Lower lobe of right lung (tissue), 2 donors: Measurements from ENCODE around the gene HDAC6. TPM values are rescaled to one million over a fixed set of nuclear protein-coding genes. Genes with fewer than 3 reads are reported as not detected.

Experiments
- ATAC-seq, 2 donors: fragments of 200-7000 bp; cut with Tn5 transposase; one replicate each; pipeline ENCODE4 v1.9.1; 2020 to 2022; ENCODE audit warnings: mild to moderate bottlenecking in 2 of 2, moderate library complexity in 2 of 2
- DNase-seq: peaks from one replicate; pipeline ENCODE4 v3.0.0-alpha.2; 2020
- H3K27ac ChIP-seq: fragments of 200-600 bp; one replicate; pipeline ENCODE4 v1.8.0; 2022
- H3K27me3 ChIP-seq: fragments of 200-600 bp; one replicate; pipeline ENCODE4 v1.8.0; 2022; ENCODE audit warnings: low read depth
- H3K36me3 ChIP-seq: fragments of 200-600 bp; one replicate; pipeline ENCODE4 v1.8.0; 2022; ENCODE audit warnings: mild to moderate bottlenecking
- H3K4me1 ChIP-seq: fragments of 200-600 bp; one replicate; pipeline ENCODE4 v1.8.0; 2022
- H3K4me3 ChIP-seq: fragments of 200-600 bp; one replicate; pipeline ENCODE4 v1.8.0; 2022; ENCODE audit warnings: mild to moderate bottlenecking
- H3K9me3 ChIP-seq: fragments of 200-600 bp; one replicate; pipeline ENCODE4 v1.8.0; 2022
- intact Hi-C: fragments of 100-400 bp; cut with DNase I; formaldehyde crosslinking; loops from one replicate; pipeline ENCODE4 v1.11.0; 2022
- total RNA-seq: library from RNA; stranded (reverse); fragmentation: NEBNext Ultra II Directional; extraction: Animal tissue kit (Norgen Biotek cat#: 25700); gene quantifications from one replicate; pipeline ENCODE4 v1.2.1, GENCODE V29; 2021
- TF ChIP-seq, protein P1 (sequence below): fragments of 200-600 bp; IDR thresholded peaks from one replicate; pipeline ENCODE4 v1.8.0; 2022; ENCODE audit warnings: antibody characterized with exemption, mild to moderate bottlenecking
- donor health status: DM: no; HTN: yes; CAD: no; lungs with severe emphysema.

HDAC6 gene
- total RNA-seq, 1 donor from 2014 or later, result 96.1 TPM

DNA sequence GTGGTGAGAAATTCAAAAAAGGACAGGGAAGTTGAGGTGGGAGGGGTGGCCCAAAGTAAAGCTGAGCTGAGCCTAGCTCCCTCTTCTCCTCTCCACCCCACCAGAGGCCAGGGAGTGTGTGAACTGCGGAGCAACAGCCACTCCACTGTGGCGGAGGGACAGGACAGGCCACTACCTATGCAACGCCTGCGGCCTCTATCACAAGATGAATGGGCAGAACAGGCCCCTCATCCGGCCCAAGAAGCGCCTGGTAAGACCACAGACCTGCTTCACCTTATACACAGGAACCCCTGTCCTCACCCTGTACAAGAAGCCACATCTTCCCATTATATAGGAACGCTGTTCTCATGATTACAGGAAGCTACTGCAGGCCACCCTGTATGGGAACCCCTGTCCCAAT lies 9.6 kb upstream of the HDAC6 start:
- ATAC-seq, result no peak
- intact Hi-C loops, result no loop called here
- TF ChIP-seq, protein P1, sequence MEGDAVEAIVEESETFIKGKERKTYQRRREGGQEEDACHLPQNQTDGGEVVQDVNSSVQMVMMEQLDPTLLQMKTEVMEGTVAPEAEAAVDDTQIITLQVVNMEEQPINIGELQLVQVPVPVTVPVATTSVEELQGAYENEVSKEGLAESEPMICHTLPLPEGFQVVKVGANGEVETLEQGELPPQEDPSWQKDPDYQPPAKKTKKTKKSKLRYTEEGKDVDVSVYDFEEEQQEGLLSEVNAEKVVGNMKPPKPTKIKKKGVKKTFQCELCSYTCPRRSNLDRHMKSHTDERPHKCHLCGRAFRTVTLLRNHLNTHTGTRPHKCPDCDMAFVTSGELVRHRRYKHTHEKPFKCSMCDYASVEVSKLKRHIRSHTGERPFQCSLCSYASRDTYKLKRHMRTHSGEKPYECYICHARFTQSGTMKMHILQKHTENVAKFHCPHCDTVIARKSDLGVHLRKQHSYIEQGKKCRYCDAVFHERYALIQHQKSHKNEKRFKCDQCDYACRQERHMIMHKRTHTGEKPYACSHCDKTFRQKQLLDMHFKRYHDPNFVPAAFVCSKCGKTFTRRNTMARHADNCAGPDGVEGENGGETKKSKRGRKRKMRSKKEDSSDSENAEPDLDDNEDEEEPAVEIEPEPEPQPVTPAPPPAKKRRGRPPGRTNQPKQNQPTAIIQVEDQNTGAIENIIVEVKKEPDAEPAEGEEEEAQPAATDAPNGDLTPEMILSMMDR, result no peak

DNA sequence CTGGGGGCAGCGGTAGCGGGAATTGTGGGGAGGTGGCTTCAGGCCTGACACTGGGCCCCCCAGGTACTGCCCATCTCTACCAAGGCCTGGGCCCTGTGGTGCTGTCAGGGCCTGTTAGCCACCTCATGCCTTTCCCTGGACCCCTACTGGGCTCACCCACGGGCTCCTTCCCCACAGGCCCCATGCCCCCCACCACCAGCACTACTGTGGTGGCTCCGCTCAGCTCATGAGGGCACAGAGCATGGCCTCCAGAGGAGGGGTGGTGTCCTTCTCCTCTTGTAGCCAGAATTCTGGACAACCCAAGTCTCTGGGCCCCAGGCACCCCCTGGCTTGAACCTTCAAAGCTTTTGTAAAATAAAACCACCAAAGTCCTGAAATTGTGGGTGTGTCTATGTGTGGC lies 7.9 kb upstream of the HDAC6 start:
- Histone ChIP-seq H3K4me1 (no peaks in the 10 kb centered on the region), H3K4me3 (no peak overlapping the region), H3K36me3 (no peaks in the 10 kb centered on the region), H3K9me3 (no peaks in the 10 kb centered on the region), H3K27ac (no peak overlapping the region), H3K27me3 (no peaks in the 10 kb centered on the region)
- ATAC-seq (no peak), DNase-seq (no peak)
- TF ChIP-seq, protein P1, result no peak
- intact Hi-C loops, result no loop called here

More for the DNA sequence above, 9.6 kb upstream of the HDAC6 start:
- Histone ChIP-seq H3K9me3 (no peaks in the 10 kb centered on the region), H3K4me1 (no peaks in the 10 kb centered on the region), H3K27ac (no peak overlapping the region), H3K4me3 (no peak overlapping the region), H3K36me3 (no peaks in the 10 kb centered on the region), H3K27me3 (no peaks in the 10 kb centered on the region)
- DNase-seq, result no peak

DNA sequence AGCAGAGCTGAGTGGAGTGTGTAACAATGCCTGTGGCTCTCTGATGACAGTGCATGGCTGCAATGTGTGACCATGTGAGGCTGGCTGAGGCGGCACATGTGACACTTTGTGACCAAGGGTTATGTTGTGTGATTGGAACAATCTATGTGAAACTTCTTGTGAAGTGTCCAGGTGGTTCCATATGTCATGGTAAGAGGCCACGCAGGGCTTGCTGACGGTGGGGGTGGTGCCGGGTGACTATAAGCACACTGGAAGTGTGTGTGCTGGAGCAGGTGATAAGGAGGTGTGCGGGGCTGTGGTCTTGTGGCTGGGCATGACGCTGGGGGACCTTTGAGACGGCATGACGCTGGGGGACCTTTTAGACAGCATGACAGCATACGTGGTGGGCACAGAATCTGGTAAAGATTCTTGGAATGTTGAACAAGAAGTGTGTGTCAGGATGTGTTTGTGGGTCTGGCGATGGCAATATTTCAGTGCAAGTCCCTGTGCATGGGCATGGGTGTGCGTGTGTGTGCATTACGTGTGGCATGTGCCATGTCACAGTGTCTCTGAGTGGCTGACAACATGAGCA lies 7.4 kb upstream of the HDAC6 start:
- intact Hi-C loops, result no loop called here
- H3K27ac ChIP-seq, result no peak overlapping the region

DNA sequence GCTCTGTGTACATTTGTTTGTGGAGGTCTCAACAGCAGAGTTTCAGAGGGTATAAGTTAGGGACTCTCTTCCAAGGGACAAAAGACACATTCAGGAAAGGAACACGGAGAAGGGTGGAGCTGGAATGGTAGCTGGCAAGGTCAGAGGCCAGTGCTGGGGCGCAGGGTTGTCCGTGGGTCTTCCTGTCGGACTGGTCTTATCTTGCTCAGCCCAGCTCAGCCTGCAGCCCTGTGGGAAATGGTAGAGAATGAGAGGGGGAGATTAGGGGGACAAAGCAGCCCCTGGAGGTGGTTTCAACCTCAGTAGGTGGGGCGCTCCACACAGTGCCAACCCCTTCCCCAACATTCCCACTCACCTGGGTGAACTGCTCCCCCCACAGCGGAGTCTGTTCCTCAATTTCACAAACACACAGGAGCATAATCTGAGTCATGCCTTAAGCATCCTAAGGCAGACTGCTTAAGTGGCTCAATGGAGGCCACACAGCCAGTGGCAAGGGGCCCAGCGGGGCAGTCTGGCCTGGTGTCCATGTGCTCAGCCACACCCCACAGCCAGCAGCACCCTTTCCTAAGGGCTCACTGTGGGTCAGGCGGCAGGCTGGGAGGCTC lies 6.9 kb upstream of the HDAC6 start:
- H3K36me3 ChIP-seq, result no peaks in the 10 kb centered on the region
- TF ChIP-seq, protein P1, result no peak
- peak overlapping the region; percentile 18 for H3K27ac ChIP-seq
- DNase-seq (peak; percentile 72), ATAC-seq (peak; percentile 91 to 93)
- H3K4me1 ChIP-seq, result no peaks in the 10 kb centered on the region
- intact Hi-C loops, result no loop called here
- H3K4me3 ChIP-seq, result no peak overlapping the region
- no peaks in the 10 kb centered on the region for H3K27me3 ChIP-seq
- H3K9me3 ChIP-seq, result no peaks in the 10 kb centered on the region

More for the DNA sequence above, 7.4 kb upstream of the HDAC6 start:
- H3K36me3 ChIP-seq, result no peaks in the 10 kb centered on the region
- H3K27me3 ChIP-seq, result no peaks in the 10 kb centered on the region
- H3K4me1 ChIP-seq, result no peaks in the 10 kb centered on the region
- H3K4me3 ChIP-seq, result no peak overlapping the region
- TF ChIP-seq, protein P1, result no peak
- DNase-seq (no peak), ATAC-seq (no peak)
- no peaks in the 10 kb centered on the region for H3K9me3 ChIP-seq

DNA sequence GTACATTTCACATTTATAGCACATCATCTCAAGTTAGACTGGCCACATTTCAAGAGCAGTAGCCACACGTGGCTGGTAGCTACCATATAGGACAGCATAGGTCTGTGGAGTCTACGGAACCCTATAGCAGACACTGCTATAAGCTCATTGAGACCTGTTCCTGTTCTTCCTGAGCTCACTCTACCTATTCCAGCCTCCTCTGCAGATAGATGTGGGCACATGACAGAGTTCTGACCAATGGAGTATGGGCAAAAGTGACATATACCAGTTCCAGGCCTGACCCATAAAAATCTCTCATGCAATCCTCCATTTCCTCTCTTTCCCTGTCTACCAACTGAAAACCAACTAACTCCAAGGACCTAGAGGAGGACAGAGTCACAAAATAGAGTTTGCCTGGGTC lies 3.5 kb upstream of the HDAC6 start:
- TF ChIP-seq, protein P1, result no peak
- no peak for ATAC-seq
- intact Hi-C loops, result no loop called here

More for the DNA sequence above, 3.5 kb upstream of the HDAC6 start:
- no peak overlapping the region for H3K4me3 ChIP-seq
- peaks cover 5% of the 10 kb centered on the region for H3K4me1 ChIP-seq
- H3K9me3 ChIP-seq, result no peaks in the 10 kb centered on the region
- H3K36me3 ChIP-seq, result no peaks in the 10 kb centered on the region
- H3K27me3 ChIP-seq, result no peaks in the 10 kb centered on the region
- no peak overlapping the region for H3K27ac ChIP-seq
- DNase-seq, result no peak
